ENCODE data around the gene CACNA1E.

DNA sequence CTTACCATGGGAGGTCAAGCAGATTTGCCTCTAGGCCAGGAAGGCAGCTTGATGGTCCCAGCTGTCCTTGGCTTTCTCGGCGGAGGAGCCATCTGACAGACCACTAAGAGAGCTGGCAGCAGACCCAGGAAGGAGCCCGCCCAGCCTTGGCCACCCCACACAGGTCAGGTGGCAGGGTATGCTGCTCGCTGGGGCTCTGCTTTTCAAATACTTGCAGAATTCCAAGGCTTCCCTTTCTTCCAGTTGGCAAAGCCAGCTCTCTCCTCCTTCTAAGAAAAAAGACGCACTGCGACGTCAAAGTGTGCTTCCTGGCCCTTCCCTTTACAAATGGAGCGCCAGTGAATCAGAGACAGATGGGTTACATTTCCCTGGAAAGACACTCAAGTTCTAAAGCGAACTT is 229.4 kb downstream of the CACNA1E start:
- TF ChIP-seq, protein P1, sequence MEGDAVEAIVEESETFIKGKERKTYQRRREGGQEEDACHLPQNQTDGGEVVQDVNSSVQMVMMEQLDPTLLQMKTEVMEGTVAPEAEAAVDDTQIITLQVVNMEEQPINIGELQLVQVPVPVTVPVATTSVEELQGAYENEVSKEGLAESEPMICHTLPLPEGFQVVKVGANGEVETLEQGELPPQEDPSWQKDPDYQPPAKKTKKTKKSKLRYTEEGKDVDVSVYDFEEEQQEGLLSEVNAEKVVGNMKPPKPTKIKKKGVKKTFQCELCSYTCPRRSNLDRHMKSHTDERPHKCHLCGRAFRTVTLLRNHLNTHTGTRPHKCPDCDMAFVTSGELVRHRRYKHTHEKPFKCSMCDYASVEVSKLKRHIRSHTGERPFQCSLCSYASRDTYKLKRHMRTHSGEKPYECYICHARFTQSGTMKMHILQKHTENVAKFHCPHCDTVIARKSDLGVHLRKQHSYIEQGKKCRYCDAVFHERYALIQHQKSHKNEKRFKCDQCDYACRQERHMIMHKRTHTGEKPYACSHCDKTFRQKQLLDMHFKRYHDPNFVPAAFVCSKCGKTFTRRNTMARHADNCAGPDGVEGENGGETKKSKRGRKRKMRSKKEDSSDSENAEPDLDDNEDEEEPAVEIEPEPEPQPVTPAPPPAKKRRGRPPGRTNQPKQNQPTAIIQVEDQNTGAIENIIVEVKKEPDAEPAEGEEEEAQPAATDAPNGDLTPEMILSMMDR (conservative IDR thresholded peaks at IDR 0.05; ENCODE audit: low read depth, low read length) = no peak
- TF ChIP-seq EZH2 (IDR thresholded peaks at IDR 0.05; ENCODE audit: borderline replicate concordance, low read depth, low read length, poor library complexity, severe bottlenecking) = no peak
